H1 (cell line): ENCODE results near the gene ZFP1. TPM values are rescaled to one million over a fixed set of nuclear protein-coding genes. Genes with fewer than 3 reads are reported as not detected.
A peak's percentile ranks its signal among the peaks of the same experiment; 100 is the strongest.

Experiments
- CTCF ChIA-PET: fragments of 300-600 bp; sonication (Branson Sonifier 250); formaldehyde crosslinking; loops from one replicate; lab custom pipeline; 2021; ENCODE audit not compliant: partially characterized antibody; lab: Charles Lee
- POLR2A ChIA-PET: fragments of 300-600 bp; sonication (Branson Sonifier 250); formaldehyde crosslinking; loops from one replicate; lab custom pipeline; 2021; ENCODE audit warnings: inconsistent platforms; ENCODE audit not compliant: partially characterized antibody; lab: Charles Lee
- DNase-seq, 2 experiments: peaks; one replicate each; pipeline versions ENCODE4 v3.0.0 to v3.0.0-alpha.2; 2010 to 2022; ENCODE audit warnings: low spot score in 2 of 2, low read depth in 1 of 2, mixed read lengths in 1 of 2
- FAIRE-seq: peaks from 2 replicates; lab custom pipeline; 2011; peaks lifted over from hg19 to GRCh38; lab: Jason Lieb, UNC
- H2AFZ ChIP-seq: 2 replicates; pipeline ENCODE4 v1.8.1; 2012; ENCODE audit warnings: low read length, inconsistent platforms
- H2AK5ac ChIP-seq: 2 replicates; pipeline ENCODE4 v1.6.1; 2013; ENCODE audit warnings: low read depth, low read length
- H2BK120ac ChIP-seq: replicated peaks from 2 replicates; pipeline ENCODE3; 2013; ENCODE audit warnings: low read depth, low read length, inconsistent platforms
- H2BK12ac ChIP-seq: 2 replicates; pipeline ENCODE4 v1.6.1; 2013; ENCODE audit warnings: low read depth, low read length
- H2BK15ac ChIP-seq: 2 replicates; pipeline ENCODE4 v1.6.1; 2013; ENCODE audit warnings: low read length
- H2BK20ac ChIP-seq: 2 replicates; pipeline ENCODE4 v1.6.1; 2013; ENCODE audit warnings: low read length
- H2BK5ac ChIP-seq: 2 replicates; pipeline ENCODE4 v1.6.1; 2013; ENCODE audit warnings: low read depth, low read length
- H3K14ac ChIP-seq: 2 replicates; pipeline ENCODE4 v1.6.1; 2013; ENCODE audit warnings: inconsistent platforms; ENCODE audit not compliant: insufficient read length
- H3K18ac ChIP-seq: 2 replicates; pipeline ENCODE4 v1.6.1; 2013; ENCODE audit warnings: low read length; ENCODE audit errors: extremely low read depth
- H3K23ac ChIP-seq: 2 replicates; pipeline ENCODE4 v1.6.1; 2013; ENCODE audit warnings: inconsistent platforms; ENCODE audit not compliant: insufficient read length
- H3K23me2 ChIP-seq: 2 replicates; pipeline ENCODE4 v1.6.1; 2013; ENCODE audit warnings: low read depth, low read length
- H3K27ac ChIP-seq: 2 replicates; pipeline ENCODE4 v1.6.1; 2011; ENCODE audit warnings: low read depth, low read length, inconsistent platforms
- H3K27me3 ChIP-seq, 4 experiments: replicated peaks in 1 of 4; 1 replicate in 1 of 4; 2 replicates in 3 of 4; pipeline versions ENCODE4 v1.6.1 to v1.8.1; 2011 to 2013; ENCODE audit warnings: low read length in 3 of 4, mild to moderate bottlenecking in 3 of 4, inconsistent platforms in 2 of 4, mixed read lengths in 2 of 4, moderate library complexity in 1 of 4; ENCODE audit not compliant: control insufficient read depth in 3 of 4, insufficient read depth in 3 of 4; ENCODE audit errors: extremely low read depth in 1 of 4
- H3K36me3 ChIP-seq, 4 experiments: 2 replicates each; pipeline versions ENCODE4 v1.6.1 to v1.8.1; 2011 to 2013; ENCODE audit warnings: mild to moderate bottlenecking in 4 of 4, low read length in 3 of 4, moderate library complexity in 2 of 4, control low read depth in 1 of 4, inconsistent platforms in 1 of 4; ENCODE audit not compliant: insufficient read depth in 4 of 4, control insufficient read depth in 2 of 4
- H3K4ac ChIP-seq: replicated peaks from 2 replicates; pipeline ENCODE3; 2013; ENCODE audit warnings: low read length, low read depth, mixed read lengths, inconsistent platforms; ENCODE audit not compliant: insufficient read length
- H3K4me1 ChIP-seq, 4 experiments: replicated peaks in 1 of 4; 1 replicate in 1 of 4; 2 replicates in 3 of 4; pipeline versions ENCODE4 v1.6.1 to v1.8.1; 2011 to 2013; ENCODE audit warnings: low read length in 3 of 4, inconsistent platforms in 2 of 4, mixed read lengths in 1 of 4; ENCODE audit not compliant: insufficient read depth in 4 of 4, control insufficient read depth in 3 of 4
- H3K4me2 ChIP-seq, 2 experiments: 2 replicates each; pipeline versions ENCODE4 v1.6.1 to v1.8.1; 2011 to 2013; ENCODE audit warnings: low read depth in 2 of 2, low read length in 2 of 2, control low read depth in 1 of 2, inconsistent platforms in 1 of 2, mild to moderate bottlenecking in 1 of 2; ENCODE audit not compliant: insufficient read depth in 1 of 2
- H3K4me3 ChIP-seq, 4 experiments: fragments of 200-600, 300-600 bp in 1 of 4; sonication (generic), shearing (Covaris generic), sonication (Bioruptor Twin) in 1 of 4; 2 replicates each; pipeline versions ENCODE4 v1.5.1 to v1.8.1; 2011 to 2016; ENCODE audit warnings: low read length in 4 of 4, low read depth in 3 of 4, control low read depth in 2 of 4, inconsistent platforms in 2 of 4, mild to moderate bottlenecking in 2 of 4, mixed read lengths in 1 of 4, moderate library complexity in 1 of 4; ENCODE audit not compliant: insufficient read depth in 2 of 4; ENCODE audit errors: extremely low read depth in 1 of 4
- H3K56ac ChIP-seq: replicated peaks from 2 replicates; pipeline ENCODE3; 2013; ENCODE audit warnings: low read depth, mild to moderate bottlenecking, mixed read lengths, low read length, inconsistent platforms; ENCODE audit not compliant: insufficient read length
- H3K79me1 ChIP-seq: 2 replicates; pipeline ENCODE4 v1.6.1; 2013; ENCODE audit warnings: low read depth, low read length, control low read depth
- H3K79me2 ChIP-seq, 2 experiments: 2 replicates each; pipeline versions ENCODE4 v1.6.1 to v1.8.1; 2012 to 2013; ENCODE audit warnings: low read length in 2 of 2, mild to moderate bottlenecking in 2 of 2, inconsistent platforms in 1 of 2; ENCODE audit not compliant: insufficient read depth in 2 of 2, control insufficient read depth in 1 of 2
- H3K9ac ChIP-seq, 4 experiments: replicated peaks in 1 of 4; 1 replicate in 1 of 4; 2 replicates in 3 of 4; pipeline versions ENCODE4 v1.6.1 to v1.8.1; 2011 to 2013; ENCODE audit warnings: low read depth in 3 of 4, low read length in 3 of 4, control low read depth in 2 of 4, mild to moderate bottlenecking in 2 of 4, moderate library complexity in 2 of 4, inconsistent platforms in 1 of 4; ENCODE audit errors: extremely low read depth in 1 of 4
- H3K9me3 ChIP-seq, 2 experiments: 2 replicates each; pipeline versions ENCODE4 v1.6.1 to v1.8.1; 2012 to 2013; ENCODE audit warnings: mild to moderate bottlenecking in 2 of 2, moderate library complexity in 2 of 2, control low read depth in 1 of 2, inconsistent platforms in 1 of 2, low read depth in 1 of 2, low read length in 1 of 2, mixed read lengths in 1 of 2; ENCODE audit not compliant: insufficient read depth in 2 of 2
- H4K20me1 ChIP-seq, 2 experiments: replicated peaks in 1 of 2; 2 replicates each; pipeline versions ENCODE3 to v1.8.1; 2011 to 2013; ENCODE audit warnings: inconsistent platforms in 2 of 2, low read length in 2 of 2, mild to moderate bottlenecking in 1 of 2; ENCODE audit not compliant: insufficient read depth in 2 of 2, control insufficient read depth in 1 of 2
- H4K5ac ChIP-seq: 2 replicates; pipeline ENCODE4 v1.6.1; 2013; ENCODE audit warnings: low read length, low read depth, mixed read lengths, inconsistent platforms; ENCODE audit not compliant: insufficient read length
- H4K8ac ChIP-seq: 2 replicates; pipeline ENCODE4 v1.8.0; 2013; ENCODE audit warnings: mild to moderate bottlenecking, moderate library complexity, low read length, inconsistent platforms; ENCODE audit not compliant: insufficient read depth; ENCODE audit errors: extremely low read depth
- H4K91ac ChIP-seq: replicated peaks from 2 replicates; pipeline ENCODE3; 2013; ENCODE audit warnings: low read length, mixed read lengths, inconsistent platforms; ENCODE audit not compliant: insufficient read length
- CTBP2 ChIP-seq: IDR thresholded peaks from 2 replicates; pipeline ENCODE4 v1.7.0; 2011; ENCODE audit warnings: borderline replicate concordance, mild to moderate bottlenecking, moderate library complexity, mixed read lengths, low read length; ENCODE audit not compliant: insufficient read depth, insufficient read length
- EGR1 ChIP-seq: IDR thresholded peaks from 2 replicates; pipeline ENCODE4 v1.6.1; 2011; ENCODE audit warnings: low read depth, low read length, borderline replicate concordance
- NRF1 ChIP-seq: IDR thresholded peaks from 2 replicates; pipeline ENCODE4 v1.6.1; 2011; ENCODE audit warnings: mild to moderate bottlenecking, low read depth, low read length, improper control_type of control experiment
- WGBS, 2 experiments: shearing (Covaris generic) in 1 of 2; methylation state at CpG; one replicate each; pipeline versions ENCODE4 v1.1.6 to v1.1.7; 2013 to 2015; ENCODE audit warnings: low lambda C conversion rate in 2 of 2, mixed read lengths in 2 of 2, inconsistent platforms in 1 of 2, low coverage in 1 of 2, missing lambda C conversion rate in 1 of 2; ENCODE audit not compliant: insufficient replicate concordance in 2 of 2, insufficient coverage in 1 of 2, insufficient read length in 1 of 2; ENCODE audit errors: extremely low coverage in 1 of 2, missing lambda C conversion rate in 1 of 2; 5-methylcytosine and 5-hydroxymethylcytosine counted together
- polyA plus RNA-seq, 7 experiments: library from polyadenylated mRNA; depleted of rRNA in 3 of 7; stranded (reverse) in 5 of 7; unstranded in 2 of 7; fragments of >200 nt in 5 of 7; fragments of 200-250 nt in 2 of 7; gene quantifications; 1 replicate in 5 of 7; 2 replicates in 1 of 7; 4 replicates in 1 of 7; pipeline versions ENCODE4 v1.2.1 to v1.2.3, GENCODE V29; 2011 to 2013; ENCODE audit warnings: missing spikeins in 2 of 7, mixed read lengths in 2 of 7
- total RNA-seq: library from RNA; stranded (reverse); fragmentation: NEBNext Ultra II Directional; extraction: Animal tissue kit (Norgen Biotek cat#: 25700); gene quantifications from 2 replicates; pipeline ENCODE4 v1.2.1, GENCODE V29; 2021
- TF ChIP-seq, protein P1 (sequence below): IDR thresholded peaks from 2 replicates; pipeline ENCODE4 v1.6.1; 2011; ENCODE audit warnings: low read length, improper control_type of control experiment

The ZFP1 gene
- total and polyA plus RNA-seq, 2 of the 8 experiments (the other 6 are each of a cell fraction or from before 2014, with no cell fraction given) = 4.0 to 11.2 TPM

DNA sequence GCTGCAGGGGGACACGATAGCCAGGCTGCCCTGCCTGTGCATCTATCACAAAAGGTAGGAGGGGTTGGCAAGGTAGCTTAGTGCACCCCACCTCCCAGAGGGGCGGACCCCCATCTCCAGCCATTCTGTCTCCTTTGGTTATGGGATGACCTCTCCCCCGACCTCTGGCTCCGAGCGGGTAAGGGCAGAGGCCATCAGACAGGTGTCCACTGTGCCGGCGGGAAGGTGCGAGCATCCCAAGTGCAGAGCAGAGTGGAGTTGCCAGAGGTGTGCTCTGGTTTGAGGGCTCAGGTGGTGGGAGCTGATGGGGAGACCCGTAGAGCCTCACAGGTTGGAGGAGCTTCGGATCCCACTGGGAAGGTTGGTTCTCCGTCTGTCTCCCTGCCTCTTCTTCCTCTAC, 43.5 kb upstream of the ZFP1 start:
- Histone ChIP-seq H3K4me3 (no peak overlapping the region), H4K8ac (no peak overlapping the region; the same call in 1 of the 2 replicates), H3K14ac (no peak overlapping the region), H2BK15ac (no peak overlapping the region), H4K91ac (no peak overlapping the region), H3K9ac (no peak overlapping the region), H3K79me2 (peaks cover 0 to 20% of the 10 kb centered on the region in 2 experiments; a peak in 1 of 4 replicates), H3K4me1 (peaks cover 9 to 23% (median 15%) of the 10 kb centered on the region in 4 experiments), H3K23me2 (no peaks in the 10 kb centered on the region; the same call in 1 of the 2 replicates), H2BK120ac (no peak overlapping the region), H3K56ac (no peak overlapping the region), H3K79me1 (peaks cover 9% of the 10 kb centered on the region), H3K23ac (no peak overlapping the region), H2AK5ac (no peak overlapping the region), H4K20me1 (peaks cover 0 to 8% of the 10 kb centered on the region in 2 experiments), H3K36me3 (peaks cover 0 to 4% (median 0%) of the 10 kb centered on the region in 4 experiments; a peak in 2 of 8 replicates), H3K4ac (peak overlapping the region; percentile 4), H3K9me3 (no peaks in the 10 kb centered on the region), H3K18ac (no peak overlapping the region), H2BK5ac (no peak overlapping the region; the same call in 1 of the 2 replicates), H2BK12ac (no peak overlapping the region; the same call in 1 of the 2 replicates), H2AFZ (no peak overlapping the region), H2BK20ac (no peak overlapping the region), H3K27me3 (no peaks in the 10 kb centered on the region), H3K27ac (no peak overlapping the region), H4K5ac (no peak overlapping the region), H3K4me2 (no peak overlapping the region)
- no peak for TF ChIP-seq NRF1
- no peak for TF ChIP-seq EGR1
- TF ChIP-seq, protein P1, sequence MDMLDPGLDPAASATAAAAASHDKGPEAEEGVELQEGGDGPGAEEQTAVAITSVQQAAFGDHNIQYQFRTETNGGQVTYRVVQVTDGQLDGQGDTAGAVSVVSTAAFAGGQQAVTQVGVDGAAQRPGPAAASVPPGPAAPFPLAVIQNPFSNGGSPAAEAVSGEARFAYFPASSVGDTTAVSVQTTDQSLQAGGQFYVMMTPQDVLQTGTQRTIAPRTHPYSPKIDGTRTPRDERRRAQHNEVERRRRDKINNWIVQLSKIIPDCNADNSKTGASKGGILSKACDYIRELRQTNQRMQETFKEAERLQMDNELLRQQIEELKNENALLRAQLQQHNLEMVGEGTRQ = no peak
- no peak for TF ChIP-seq CTBP2
- CTCF ChIA-PET = interaction anchor here (0.5 to 2.0 kb wide), 10 partner anchors 8 to 234 kb away, joined by 3 to 8 read pairs (median 3); partner anchors contain the start of gene ZNRF1
- POLR2A ChIA-PET = interaction anchor here (0.8 to 2.2 kb wide), 7 partner anchors 9 to 325 kb away, joined by 3 to 8 read pairs (median 4); partner anchors contain the start of genes LDHD and ZNRF1
- FAIRE-seq = no peak
- DNase-seq = no peak
- 96% methylated on average over 10 of the region's 11 CpGs; no CpG with 5 or more reads in 1 of the 2 experiments for WGBS, 2 experiments
